PC-9 (cell line): ENCODE data around the gene AOAH. TPM values are rescaled to one million over a fixed set of nuclear protein-coding genes. Genes with fewer than 3 reads are reported as not detected.

Experiments used
- BruUV-seq: library from RNA; stranded (reverse); fragments of 400-500 nt; replicated peaks from 2 replicates; lab custom pipeline; 2021; lab: Mats Ljungman, UMichigan
- CTCF ChIA-PET: fragments of 300-600 bp; sonication (Branson Sonifier 250); formaldehyde crosslinking; loops from one replicate; lab custom pipeline; 2022; ENCODE audit warnings: antibody characterized with exemption; lab: Charles Lee
- POLR2A ChIA-PET: fragments of 300-600 bp; sonication (Branson Sonifier 250); formaldehyde crosslinking; loops from one replicate; lab custom pipeline; 2022; ENCODE audit warnings: antibody characterized with exemption; ENCODE audit not compliant: unreplicated experiment; lab: Charles Lee
- DNase-seq, 2 experiments: peaks; one replicate each; pipeline versions ENCODE4 v3.0.0 to v3.0.0-alpha.2; 2015 to 2022; ENCODE audit warnings: mixed read lengths in 1 of 2
- H2AFZ ChIP-seq: fragments of 200-600 bp; sonication (generic); 2 replicates; pipeline ENCODE4 v1.8.1; 2017; ENCODE audit warnings: antibody characterized with exemption
- H3F3A ChIP-seq: fragments of 200-600 bp; sonication (generic); 2 replicates; pipeline ENCODE4 v1.8.1; 2017; ENCODE audit warnings: antibody characterized with exemption, mild to moderate bottlenecking, low read depth; ENCODE audit not compliant: insufficient read depth
- H3K27ac ChIP-seq: fragments of 200-600 bp; sonication (generic); 2 replicates; pipeline ENCODE4 v1.6.1; 2016; ENCODE audit warnings: mixed run types
- H3K27me3 ChIP-seq: fragments of 200-600 bp; sonication (generic); 2 replicates; pipeline ENCODE4 v1.6.1; 2016; ENCODE audit warnings: low read depth, mixed run types; ENCODE audit not compliant: insufficient read depth
- H3K36me3 ChIP-seq: fragments of 200-600 bp; sonication (generic); 2 replicates; pipeline ENCODE4 v1.6.1; 2016; ENCODE audit warnings: low read depth, mixed run types
- H3K4me1 ChIP-seq: fragments of 200-600 bp; sonication (generic); replicated peaks from 2 replicates; pipeline ENCODE4 v1.6.1; 2016; ENCODE audit warnings: mixed run types; ENCODE audit not compliant: insufficient read depth
- H3K4me2 ChIP-seq: fragments of 200-600 bp; sonication (generic); 2 replicates; pipeline ENCODE4 v1.6.1; 2017; ENCODE audit warnings: mixed run types
- H3K4me3 ChIP-seq: fragments of 200-600 bp; sonication (generic); 2 replicates; pipeline ENCODE4 v1.6.1; 2016; ENCODE audit warnings: mixed run types
- H3K79me2 ChIP-seq: fragments of 200-600 bp; sonication (generic); 2 replicates; pipeline ENCODE4 v1.6.1; 2017; ENCODE audit warnings: low read depth, mixed run types
- H3K9me2 ChIP-seq: fragments of 200-600 bp; sonication (generic); 2 replicates; pipeline ENCODE4 v1.8.1; 2017; ENCODE audit warnings: mild to moderate bottlenecking; ENCODE audit not compliant: insufficient read depth
- H3K9me3 ChIP-seq: fragments of 200-600 bp; sonication (generic); 2 replicates; pipeline ENCODE4 v1.8.1; 2016; ENCODE audit warnings: low read depth; ENCODE audit not compliant: insufficient read depth
- H4K20me1 ChIP-seq: fragments of 200-600 bp; sonication (generic); 2 replicates; pipeline ENCODE4 v1.8.1; 2017; ENCODE audit not compliant: insufficient read depth
- EZH2 ChIP-seq: fragments of 200-600 bp; sonication (generic); IDR thresholded peaks from 2 replicates; pipeline ENCODE4 v1.8.0; 2017; ENCODE audit warnings: antibody characterized with exemption, low read depth
- intact Hi-C: fragments of 100-400 bp; cut with micrococcal nuclease; formaldehyde crosslinking; loops from one replicate; pipeline ENCODE4 v1.10.0; 2022; ENCODE audit not compliant: unreplicated experiment
- total RNA-seq: library from RNA; stranded (reverse); gene quantifications from 2 replicates; pipeline ENCODE4 v1.2.3, GENCODE V29; 2021
- TF ChIP-seq, protein P1 (sequence below): fragments of 200-600 bp; sonication (generic); conservative IDR thresholded peaks from 2 replicates; pipeline ENCODE4 v1.6.1; 2017; ENCODE audit warnings: mixed run types, antibody characterized with exemption, mild to moderate bottlenecking, moderate library complexity

AOAH gene
- total RNA-seq, 1 experiment from 2014 or later, result not detected

DNA sequence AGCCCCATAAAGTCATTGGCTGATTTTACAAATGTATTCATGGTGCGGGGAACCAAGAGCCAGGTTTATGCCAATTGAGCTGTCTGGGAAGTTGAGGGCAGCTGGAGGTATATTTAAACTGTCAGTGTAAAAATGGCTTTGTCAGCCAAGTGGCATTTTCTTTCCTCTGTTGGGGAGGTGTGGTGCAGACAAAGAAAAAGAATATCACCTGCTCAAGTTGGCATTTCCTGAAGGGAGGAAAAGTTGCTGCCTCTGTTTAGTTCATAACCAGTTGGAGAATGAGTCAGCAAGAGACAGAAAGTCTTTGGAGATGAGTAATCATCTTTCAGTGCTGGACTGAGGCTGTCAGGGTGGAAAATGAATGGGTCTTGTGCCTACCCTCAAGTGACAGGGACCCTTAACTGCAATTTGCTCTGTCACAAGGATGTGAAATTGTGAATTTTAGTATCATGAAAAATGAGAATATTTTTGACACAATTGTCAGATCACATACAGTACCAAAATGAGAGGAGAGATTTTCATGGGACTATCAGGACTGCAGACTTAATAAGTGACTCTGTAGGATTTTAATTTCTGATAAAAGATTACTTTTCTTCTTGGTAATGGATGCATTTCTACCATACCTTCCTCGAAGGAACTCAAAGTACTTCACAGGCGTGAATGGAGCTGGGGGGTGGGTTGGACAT lies 197.3 kb downstream of the AOAH start:
- ChIA-PET CTCF (no interaction called here), POLR2A (no interaction called here)
- no peaks in the 10 kb centered on the region for H3K79me2 ChIP-seq
- TF ChIP-seq, protein P1, sequence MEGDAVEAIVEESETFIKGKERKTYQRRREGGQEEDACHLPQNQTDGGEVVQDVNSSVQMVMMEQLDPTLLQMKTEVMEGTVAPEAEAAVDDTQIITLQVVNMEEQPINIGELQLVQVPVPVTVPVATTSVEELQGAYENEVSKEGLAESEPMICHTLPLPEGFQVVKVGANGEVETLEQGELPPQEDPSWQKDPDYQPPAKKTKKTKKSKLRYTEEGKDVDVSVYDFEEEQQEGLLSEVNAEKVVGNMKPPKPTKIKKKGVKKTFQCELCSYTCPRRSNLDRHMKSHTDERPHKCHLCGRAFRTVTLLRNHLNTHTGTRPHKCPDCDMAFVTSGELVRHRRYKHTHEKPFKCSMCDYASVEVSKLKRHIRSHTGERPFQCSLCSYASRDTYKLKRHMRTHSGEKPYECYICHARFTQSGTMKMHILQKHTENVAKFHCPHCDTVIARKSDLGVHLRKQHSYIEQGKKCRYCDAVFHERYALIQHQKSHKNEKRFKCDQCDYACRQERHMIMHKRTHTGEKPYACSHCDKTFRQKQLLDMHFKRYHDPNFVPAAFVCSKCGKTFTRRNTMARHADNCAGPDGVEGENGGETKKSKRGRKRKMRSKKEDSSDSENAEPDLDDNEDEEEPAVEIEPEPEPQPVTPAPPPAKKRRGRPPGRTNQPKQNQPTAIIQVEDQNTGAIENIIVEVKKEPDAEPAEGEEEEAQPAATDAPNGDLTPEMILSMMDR, result no peak
- TF ChIP-seq EZH2, result no peak
- H3F3A ChIP-seq, result no peaks in the 10 kb centered on the region
- peaks cover 6% of the 10 kb centered on the region; the same call in 1 of the 2 replicates for H3K4me1 ChIP-seq
- no peak overlapping the region for H2AFZ ChIP-seq
- H3K27me3 ChIP-seq, result peaks cover 12% of the 10 kb centered on the region
- no peak overlapping the region for H3K27ac ChIP-seq
- H3K9me2 ChIP-seq, result no peaks in the 10 kb centered on the region
- H3K9me3 ChIP-seq, result peaks cover 3% of the 10 kb centered on the region; the same call in 1 of the 2 replicates
- H4K20me1 ChIP-seq, result no peaks in the 10 kb centered on the region; the same call in 1 of the 2 replicates
- intact Hi-C loops, result loop anchor here (5.0 to 10.0 kb wide), 2 partner anchors 162 to 505 kb away; a partner anchor contains a TSS
- no TSS peak for BruUV-seq
- H3K36me3 ChIP-seq, result no peaks in the 10 kb centered on the region
- H3K4me2 ChIP-seq, result no peak overlapping the region
- no peak overlapping the region for H3K4me3 ChIP-seq
- DNase-seq, result peak; percentile 51 to 59

DNA sequence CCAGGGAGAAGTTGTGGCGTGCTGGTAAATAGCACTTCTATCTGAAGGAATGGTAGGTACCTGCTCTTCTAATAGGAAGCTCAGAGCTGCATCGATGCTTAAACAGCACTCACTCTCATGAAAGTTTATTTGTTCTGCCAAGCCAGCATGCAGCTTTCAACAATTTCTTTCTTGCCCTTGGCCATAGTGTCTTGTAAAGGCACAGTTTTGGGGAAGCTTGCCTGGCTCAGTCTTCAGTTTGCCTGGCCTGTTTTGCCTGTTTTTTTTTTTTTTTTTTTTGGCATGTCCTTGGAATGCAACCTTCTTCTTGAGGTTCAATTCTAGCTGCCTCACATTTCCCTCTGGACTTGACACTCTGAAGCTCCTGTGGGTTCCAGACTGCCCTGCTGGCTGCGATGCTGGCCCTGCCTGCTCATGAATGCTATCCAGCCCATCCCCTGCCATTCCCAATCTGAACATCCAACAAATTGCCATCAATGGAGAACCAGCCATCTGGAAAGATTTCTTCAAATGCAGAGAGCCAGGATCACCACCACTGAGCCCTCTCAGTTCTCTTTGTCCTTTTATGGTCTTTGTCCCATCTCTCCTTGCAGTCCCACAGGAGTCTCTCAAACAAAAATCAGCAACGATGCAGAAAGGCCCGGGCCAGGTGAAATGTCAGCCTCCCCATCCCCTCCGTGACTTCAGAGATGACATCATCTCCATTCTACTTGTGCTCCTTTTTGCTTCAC lies 200.8 kb downstream of the AOAH start:
- no peaks in the 10 kb centered on the region for H3K36me3 ChIP-seq
- no peaks in the 10 kb centered on the region for H3F3A ChIP-seq
- POLR2A ChIA-PET, result interaction anchor here (0.6 kb wide), 1 partner anchor 168 kb away, joined by 3 read pairs; no protein-coding TSS in a partner anchor
- peaks cover 47% of the 10 kb centered on the region for H3K27me3 ChIP-seq
- DNase-seq, result no peak
- CTCF ChIA-PET, result no interaction called here
- H3K79me2 ChIP-seq, result no peaks in the 10 kb centered on the region
- H4K20me1 ChIP-seq, result no peaks in the 10 kb centered on the region
- H3K4me2 ChIP-seq, result no peak overlapping the region
- intact Hi-C loops, result loop anchor here (10.0 kb wide), 1 partner anchor 159 kb away; a partner anchor contains a TSS
- TF ChIP-seq EZH2, result no peak
- TF ChIP-seq, protein P1, result no peak
- no peak overlapping the region for H3K27ac ChIP-seq
- H3K9me2 ChIP-seq, result no peaks in the 10 kb centered on the region
- BruUV-seq, result no TSS peak
- peaks cover 6% of the 10 kb centered on the region; the same call in 1 of the 2 replicates for H3K4me1 ChIP-seq
- H3K4me3 ChIP-seq, result no peak overlapping the region
- H3K9me3 ChIP-seq, result peaks cover 3% of the 10 kb centered on the region; the same call in 1 of the 2 replicates
- no peak overlapping the region for H2AFZ ChIP-seq

DNA sequence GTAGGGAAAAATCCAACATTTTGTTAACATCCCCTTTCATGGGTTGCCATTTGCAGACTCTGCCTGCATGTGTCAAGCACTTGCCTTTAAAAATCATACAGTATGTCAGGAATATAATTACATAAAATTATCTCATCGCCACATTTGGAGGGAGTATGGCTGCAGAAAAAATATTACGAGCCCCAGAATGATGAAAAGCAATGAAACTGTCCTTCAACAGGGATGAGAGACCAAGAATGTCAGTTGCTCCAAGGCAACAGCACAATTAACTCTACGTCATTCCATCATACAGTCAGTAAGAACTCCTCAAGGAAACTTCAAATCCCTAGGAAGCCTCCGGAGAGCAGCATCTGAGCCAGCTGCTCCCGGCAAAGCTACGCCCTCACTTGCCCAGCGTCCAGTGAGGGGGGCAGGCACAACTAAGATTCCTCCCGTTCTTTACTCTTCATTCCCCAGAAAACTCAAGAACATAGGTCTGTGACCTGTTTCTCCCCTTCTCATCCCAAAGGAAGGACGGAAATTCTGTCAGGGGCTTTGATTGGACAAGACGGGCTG lies 201.8 kb downstream of the AOAH start:
- TF ChIP-seq, protein P1, result no peak
- TF ChIP-seq EZH2, result no peak
- BruUV-seq, result no TSS peak
- H4K20me1 ChIP-seq, result no peaks in the 10 kb centered on the region
- no peaks in the 10 kb centered on the region for H3F3A ChIP-seq
- ChIA-PET POLR2A (no interaction called here), CTCF (interaction anchor here (0.5 kb wide), 1 partner anchor 34 kb away, joined by 3 read pairs; no protein-coding TSS in a partner anchor)
- H3K4me2 ChIP-seq, result no peak overlapping the region
- no peak for DNase-seq
- peaks cover 6% of the 10 kb centered on the region; the same call in 1 of the 2 replicates for H3K4me1 ChIP-seq
- intact Hi-C loops, result loop anchor here (10.0 kb wide), 1 partner anchor 158 kb away; a partner anchor contains a TSS
- no peaks in the 10 kb centered on the region for H3K36me3 ChIP-seq
- H3K9me3 ChIP-seq, result peaks cover 3% of the 10 kb centered on the region; the same call in 1 of the 2 replicates
- H3K27me3 ChIP-seq, result peaks cover 54% of the 10 kb centered on the region
- H3K79me2 ChIP-seq, result no peaks in the 10 kb centered on the region
- H3K9me2 ChIP-seq, result no peaks in the 10 kb centered on the region
- no peak overlapping the region for H3K4me3 ChIP-seq
- H2AFZ ChIP-seq, result no peak overlapping the region
- H3K27ac ChIP-seq, result no peak overlapping the region
